Keratinocyte (primary cell): ENCODE measurements around the gene KIR2DL1. TPM values are rescaled to one million over a fixed set of nuclear protein-coding genes. Genes with fewer than 3 reads are reported as not detected.
"Not testable (repeated sequence)": the region's sequence is repeated elsewhere in the genome, so short reads cannot be mapped to it uniquely, and the experiment has no call there.

Source experiments
- DNase-seq: peaks from one replicate; pipeline ENCODE4 v3.0.0-alpha.2; 2011; ENCODE audit warnings: low read depth, missing footprints, low spot score
- FAIRE-seq: peaks from 2 replicates; lab custom pipeline; 2011; peaks lifted over from hg19 to GRCh38; lab: Jason Lieb, UNC
- H2AFZ ChIP-seq: 2 replicates; pipeline ENCODE4 v1.6.0; 2012; ENCODE audit warnings: low read length, control low read depth, inconsistent platforms; ENCODE audit not compliant: control insufficient read depth
- H3K27ac ChIP-seq: 2 replicates; pipeline ENCODE4 v1.5.1; 2011; ENCODE audit warnings: low read length; ENCODE audit not compliant: control insufficient read depth, insufficient read depth
- H3K27me3 ChIP-seq: 3 replicates; pipeline ENCODE4 v1.6.0; 2011; ENCODE audit warnings: low read length; ENCODE audit not compliant: control insufficient read depth, insufficient read depth; ENCODE audit errors: extremely low read depth
- H3K36me3 ChIP-seq, 2 experiments: 2 replicates in 1 of 2; 3 replicates in 1 of 2; pipeline ENCODE4 v1.5.1; 2011; ENCODE audit warnings: low read length in 2 of 2, mild to moderate bottlenecking in 1 of 2; ENCODE audit not compliant: control insufficient read depth in 2 of 2, insufficient read depth in 2 of 2; ENCODE audit errors: extremely low read depth in 1 of 2
- H3K4me1 ChIP-seq: 3 replicates; pipeline ENCODE4 v1.5.1; 2011; ENCODE audit warnings: low read length; ENCODE audit not compliant: control insufficient read depth, insufficient read depth; ENCODE audit errors: extremely low read depth
- H3K4me2 ChIP-seq: 3 replicates; pipeline ENCODE4 v1.6.0; 2011; ENCODE audit warnings: low read depth, low read length; ENCODE audit not compliant: control insufficient read depth, insufficient read depth; ENCODE audit errors: extremely low read depth
- H3K4me3 ChIP-seq, 3 experiments: fragments of 200-600 bp in 1 of 3; sonication (generic) in 1 of 3; 2 replicates in 2 of 3; 3 replicates in 1 of 3; pipeline ENCODE4 v1.5.1; 2011 to 2016; ENCODE audit warnings: low read length in 3 of 3, mild to moderate bottlenecking in 3 of 3, control low read depth in 2 of 3, inconsistent platforms in 1 of 3, low read depth in 1 of 3, mixed read lengths in 1 of 3, mixed run types in 1 of 3, moderate library complexity in 1 of 3; ENCODE audit not compliant: control insufficient read depth in 2 of 3, insufficient read depth in 2 of 3; ENCODE audit errors: extremely low read depth in 1 of 3
- H3K79me2 ChIP-seq: 2 replicates; pipeline ENCODE4 v1.6.0; 2012; ENCODE audit warnings: low read length; ENCODE audit not compliant: control insufficient read depth, insufficient read depth
- H3K9ac ChIP-seq: 3 replicates; pipeline ENCODE4 v1.6.0; 2011; ENCODE audit warnings: low read length; ENCODE audit not compliant: control insufficient read depth, insufficient read depth; ENCODE audit errors: extremely low read depth
- H3K9me1 ChIP-seq: 3 replicates; pipeline ENCODE4 v1.6.0; 2011; ENCODE audit warnings: low read length; ENCODE audit not compliant: control insufficient read depth, insufficient read depth; ENCODE audit errors: extremely low read depth
- H3K9me3 ChIP-seq: 2 replicates; pipeline ENCODE4 v1.5.1; 2012; ENCODE audit warnings: low read depth, low read length; ENCODE audit not compliant: control insufficient read depth
- H4K20me1 ChIP-seq: 3 replicates; pipeline ENCODE4 v1.6.0; 2011; ENCODE audit warnings: low read length; ENCODE audit not compliant: control insufficient read depth, insufficient read depth; ENCODE audit errors: extremely low read depth
- CTCF ChIP-seq, 3 experiments: IDR thresholded peaks in 1 of 3; conservative IDR thresholded peaks in 1 of 3; optimal IDR thresholded peaks in 1 of 3; 2 replicates in 2 of 3; 3 replicates in 1 of 3; pipeline versions ENCODE3 to v1.5.1; 2011; ENCODE audit warnings: low read length in 3 of 3, mild to moderate bottlenecking in 3 of 3, moderate library complexity in 2 of 3, control low read depth in 1 of 3, inconsistent platforms in 1 of 3; ENCODE audit not compliant: insufficient read depth in 2 of 3; ENCODE audit errors: extremely low read depth in 1 of 3
- EZH2 ChIP-seq: IDR thresholded peaks from one replicate; pipeline ENCODE4 v1.6.1; 2012; ENCODE audit warnings: inconsistent platforms, mild to moderate bottlenecking, low read length, moderate library complexity
- dilution Hi-C: fragments of 300-500 bp; cut with MboI; formaldehyde crosslinking; loops from one replicate; pipeline ENCODE4 v1.7.0; 2020; ENCODE audit warnings: low sequenced_read_pairs; ENCODE audit not compliant: extremely low pct_ligation_motif_present
- polyA minus RNA-seq, 3 experiments: library from RNA; depleted of rRNA, polyadenylated mRNA; stranded (reverse); fragments of >200 nt; gene quantifications; 1 replicate in 1 of 3; 2 replicates in 1 of 3; 3 replicates in 1 of 3; pipeline ENCODE4 v1.2.3, GENCODE V29; 2011
- polyA plus RNA-seq, 5 experiments: library from polyadenylated mRNA; depleted of rRNA in 3 of 5; stranded (reverse) in 3 of 5; stranded (forward) in 1 of 5; unstranded in 1 of 5; fragments of >200 nt; gene quantifications; 1 replicate in 1 of 5; 2 replicates in 3 of 5; 3 replicates in 1 of 5; pipeline versions ENCODE4 v1.2.1 to v1.2.3, GENCODE V29; 2011 to 2012; ENCODE audit warnings: missing spikeins in 2 of 5, low read depth in 1 of 5, low replicate concordance in 1 of 5

The KIR2DL1 gene
- polyA plus RNA-seq (not detected in 3 replicates), polyA minus RNA-seq (not detected in 3 replicates)
- polyA plus RNA-seq (2011; ENCODE audit: low read depth), result not detected
- not detected in 2 replicates for polyA plus RNA-seq (2011; cell fraction: cytosol; rRNA removed)
- not detected in 2 replicates for polyA plus RNA-seq (2011; cell fraction: nucleus; rRNA removed)
- not detected in 2 replicates for polyA plus RNA-seq (2012; ENCODE audit: low replicate concordance)
- not detected for polyA minus RNA-seq (2011; cell fraction: cytosol; rRNA and poly(A)+ RNA removed)
- polyA minus RNA-seq (2011; cell fraction: nucleus; rRNA and poly(A)+ RNA removed), result not detected in 2 replicates

GRCh38 chr19:54769646-54770045 is at the start of gene KIR2DL1:
KIR2DL1 (plus strand) TSS chr19:54769793; CDS start chr19:54769851, 58 bp downstream.
- H3K4me1 ChIP-seq, H3K9me1 ChIP-seq, H3K4me2 ChIP-seq, H3K36me3 ChIP-seq, H3K9ac ChIP-seq, H3K27me3 ChIP-seq, H4K20me1 ChIP-seq, dilution Hi-C loops, H3K9me3 ChIP-seq, H3K27ac ChIP-seq, H3K4me3 ChIP-seq, H3K79me2 ChIP-seq, FAIRE-seq, H2AFZ ChIP-seq, DNase-seq: not testable (repeated sequence)

- Histone ChIP-seq H3K79me2 (no peaks in the 10 kb centered on the region), H2AFZ (no peak within 1 kb of the TSS), H3K9me1 (no peaks in the 10 kb centered on the region), H3K4me3 (no peak within 1 kb of the TSS), H3K4me2 (no peak within 1 kb of the TSS), H3K9me3 (peaks cover 4% of the 10 kb centered on the region), H4K20me1 (no peaks in the 10 kb centered on the region), H3K4me1 (no peaks in the 10 kb centered on the region), H3K9ac (no peak within 1 kb of the TSS), H3K27me3 (no peaks in the 10 kb centered on the region), H3K36me3 (no peaks in the 10 kb centered on the region), H3K27ac (no peak within 1 kb of the TSS)
- FAIRE-seq (no peak), DNase-seq (no peak)
- dilution Hi-C loops, result no loop called here
- no peak for TF ChIP-seq EZH2
- TF ChIP-seq CTCF (optimal IDR thresholded peaks at IDR 0.05 in 1 of 3, IDR thresholded peaks at IDR 0.05 in 1 of 3, conservative IDR thresholded peaks at IDR 0.05 in 1 of 3; ENCODE audit: extremely low read depth in 1 of 3, insufficient read depth in 2 of 3, low read length in 3 of 3), result no peak
Observed at GRCh38 chr19:54724142-54724541, 45.5 kb upstream of the KIR2DL1 start, which contains the start of gene KIR3DL3. KIR3DL3 (plus strand) TSS chr19:54724442; CDS start chr19:54724497, 55 bp downstream.
